Right lobe of liver (tissue), 6 donors: ENCODE data around the gene EI24. TPM values are rescaled to one million over a fixed set of nuclear protein-coding genes. Genes with fewer than 3 reads are reported as not detected.
A peak's percentile ranks its signal among the peaks of the same experiment; 100 is the strongest.

Experiments used
- ATAC-seq, 4 donors: fragments of 200-7000 bp; cut with Tn5 transposase; one replicate each; pipeline ENCODE4 v1.9.1; 2020; ENCODE audit warnings: mild to moderate bottlenecking in 4 of 4, moderate library complexity in 4 of 4
- DNase-seq, 3 donors: peaks; one replicate each; pipeline ENCODE4 v3.0.0-alpha.2; 2020
- H3K27ac ChIP-seq, 3 donors: fragments of 200-600 bp; one replicate each; pipeline ENCODE4 v1.8.0; 2022
- H3K27me3 ChIP-seq, 2 donors: fragments of 200-600 bp; one replicate each; pipeline ENCODE4 v1.8.0; 2022
- H3K36me3 ChIP-seq, 4 donors: fragments of 200-600 bp; sonication (generic) in 1 of 4; one replicate each; pipeline versions ENCODE4 v1.5.1 to v1.8.0; 2017 to 2022; ENCODE audit warnings: control low read depth in 1 of 4
- H3K4me1 ChIP-seq, 4 donors: fragments of 200-600 bp; sonication (generic) in 1 of 4; one replicate each; pipeline versions ENCODE4 v1.5.1 to v1.8.0; 2017 to 2022; ENCODE audit warnings: control low read depth in 1 of 4
- H3K4me3 ChIP-seq, 3 donors: fragments of 200-600 bp; one replicate each; pipeline ENCODE4 v1.8.0; 2022
- H3K9me3 ChIP-seq, 4 donors: fragments of 200-600 bp; sonication (generic) in 1 of 4; one replicate each; pipeline versions ENCODE4 v1.5.1 to v1.8.0; 2017 to 2022; ENCODE audit warnings: control low read depth in 1 of 4
- CTCF ChIP-seq, 4 donors: fragments of 200-600 bp in 3 of 4; fragments of 450-650 bp in 1 of 4; IDR thresholded peaks; one replicate each; pipeline versions ENCODE4 v1.5.1 to v1.8.0; 2016 to 2022; ENCODE audit warnings: antibody characterized with exemption in 4 of 4, mild to moderate bottlenecking in 2 of 4
- POLR2A ChIP-seq: fragments of 450-650 bp; IDR thresholded peaks from one replicate; pipeline ENCODE4 v1.6.1; 2017; ENCODE audit warnings: antibody characterized with exemption, mild to moderate bottlenecking
- WGBS: methylation state at CpG from one replicate; pipeline ENCODE4 v1.1.6; 2018; ENCODE audit warnings: low coverage, low lambda C conversion rate; ENCODE audit not compliant: insufficient coverage; ENCODE audit errors: missing lambda C conversion rate; 5-methylcytosine and 5-hydroxymethylcytosine counted together
- intact Hi-C, 2 donors: fragments of 100-400 bp; cut with DNase I; formaldehyde crosslinking; loops; one replicate each; pipeline versions ENCODE4 v1.11.2 to v1.14.1; 2022
- total RNA-seq, 6 experiments: library from RNA; depleted of rRNA in 2 of 6; stranded (reverse); fragments of >200 nt in 2 of 6; fragmentation: NEBNext Ultra II Directional in 3 of 6; extraction: Animal tissue kit (Norgen Biotek cat#: 25700) in 3 of 6; gene quantifications; one replicate each; pipeline versions ENCODE4 v1.1.0 to v1.2.4, GENCODE V29; 2016 to 2023
- donor health status: DM: no; HTN: yes; CAD: no.
- donor health status: DM: no; HTN: no; CAD: no.
- donor health status: DM: no; HTN: no; CAD: no.
- donor health status: DM: no; HTN: yes; CAD: no.
- donor health status: DM: no; HTN: yes; CAD: no.

EI24 gene
- total RNA-seq, 6 experiments from 2014 or later, result 74.4 to 232 (median 113) TPM

GRCh38 chr11:125562430-125562829, 6.8 kb upstream of the EI24 start:
- DNase-seq, result no peak
- TF ChIP-seq POLR2A (no peak), CTCF (IDR thresholded peaks at IDR 0.05) (no peak)
- no peaks in the 10 kb centered on the region for H3K36me3 ChIP-seq
- 48% methylated on average over 4 of the region's 4 CpGs for WGBS
- no peaks in the 10 kb centered on the region for H3K9me3 ChIP-seq
- no peaks in the 10 kb centered on the region for H3K27me3 ChIP-seq
- H3K27ac ChIP-seq, result peak overlapping the region in 1 of 3 donors; percentile 26
- peak; percentile 18 to 57 (median 30) for ATAC-seq
- intact Hi-C loops, result no loop called here
- H3K4me1 ChIP-seq, result peaks cover 0 to 49% (median 14%) of the 10 kb centered on the region in 4 donors
- no peak overlapping the region for H3K4me3 ChIP-seq

- peak in 2 of 3 donors; percentile 67 to 81 for DNase-seq
Observed at GRCh38 chr11:125564357-125564756, 4.9 kb upstream of the EI24 start.

GRCh38 chr11:125566235-125566634, 3.0 kb upstream of the EI24 start:
- no peaks in the 10 kb centered on the region for H3K27me3 ChIP-seq
- TF ChIP-seq POLR2A, result no peak
- no peak for TF ChIP-seq CTCF (IDR thresholded peaks at IDR 0.05)
- H3K9me3 ChIP-seq, result no peaks in the 10 kb centered on the region
- intact Hi-C loops, result no loop called here
- 33% methylated on average over 3 of the region's 4 CpGs for WGBS
- H3K4me3 ChIP-seq, result no peak overlapping the region
- peaks cover 0 to 56% (median 14%) of the 10 kb centered on the region in 4 donors for H3K4me1 ChIP-seq
- no peaks in the 10 kb centered on the region for H3K36me3 ChIP-seq
- ATAC-seq, result peak; percentile 58 to 79 (median 72)
- peak; percentile 76 to 96 (median 94) for DNase-seq
- H3K27ac ChIP-seq, result peak overlapping the region in 1 of 3 donors; percentile 33

More at GRCh38 chr11:125564357-125564756, 4.9 kb upstream of the EI24 start:
- Histone ChIP-seq H3K4me1 (peaks cover 0 to 49% (median 14%) of the 10 kb centered on the region in 4 donors), H3K36me3 (no peaks in the 10 kb centered on the region), H3K27me3 (no peaks in the 10 kb centered on the region), H3K27ac (peak overlapping the region in 1 of 3 donors; percentile 35), H3K9me3 (no peaks in the 10 kb centered on the region), H3K4me3 (peak overlapping the region in 1 of 3 donors; percentile 25)
- peak; percentile 15 to 67 (median 59) for ATAC-seq
- intact Hi-C loops, result no loop called here
- TF ChIP-seq POLR2A (no peak), CTCF (IDR thresholded peaks at IDR 0.05) (no peak)
- WGBS, result 21% methylated on average over 2 of the region's 3 CpGs

GRCh38 chr11:125569915-125570621, 791 bp downstream of the EI24 start:
- ATAC-seq (peak; percentile 20 to 30 (median 28)), DNase-seq (peak in 1 of 3 donors; percentile 71)
- 4% methylated on average over 8 of the region's 9 CpGs for WGBS
- Histone ChIP-seq H3K9me3 (no peaks in the 10 kb centered on the region), H3K27me3 (no peaks in the 10 kb centered on the region), H3K36me3 (peaks cover 0 to 27% (median 12%) of the 10 kb centered on the region in 4 donors), H3K4me1 (peaks cover 0 to 48% (median 11%) of the 10 kb centered on the region in 4 donors), H3K4me3 (peak overlapping the region; percentile 89 to 99 (median 95)), H3K27ac (peak overlapping the region; percentile 83 to 96 (median 93))
- no peak for TF ChIP-seq CTCF (IDR thresholded peaks at IDR 0.05)
- no peak for TF ChIP-seq POLR2A
- intact Hi-C loops, result no loop called here
